22Rv1 (cell line): ENCODE data around the gene VCAN.

Experiments used
- CTCF ChIP-seq: fragments of 450-650 bp; IDR thresholded peaks from 2 replicates; pipeline ENCODE4 v1.5.1; 2017; ENCODE audit warnings: mild to moderate bottlenecking
- ZFX ChIP-seq: fragments of 450-650 bp; IDR thresholded peaks from 2 replicates; pipeline ENCODE4 v1.6.1; 2017; ENCODE audit warnings: antibody characterized with exemption, borderline replicate concordance

- no peak for TF ChIP-seq CTCF
- TF ChIP-seq ZFX, result no peak
Measured at GRCh38 chr5:83516377-83516776, 44.8 kb downstream of the VCAN start.
